Measurements from ENCODE around the gene SLCO3A1.

DNA sequence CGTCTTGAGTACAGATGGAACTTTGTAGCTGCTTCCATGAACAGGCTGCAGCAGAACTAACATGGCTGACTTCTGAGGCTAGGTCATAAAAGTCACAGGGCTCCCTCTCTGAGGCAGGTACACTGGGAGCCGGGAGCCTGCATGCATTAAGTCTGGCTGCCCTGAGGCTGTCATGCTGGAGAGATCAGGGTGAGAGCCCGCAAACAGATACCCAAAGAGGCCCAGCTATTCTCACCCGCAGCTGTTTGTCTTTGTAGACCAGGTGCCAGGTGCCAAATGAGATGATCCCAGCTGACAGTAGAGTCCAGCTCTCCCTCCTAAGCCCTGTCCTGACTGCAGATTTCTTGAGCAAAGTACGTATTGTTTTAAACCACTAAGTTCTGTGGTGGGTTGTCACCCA lies 8.6 kb upstream of the SLCO3A1 start:
- TF ChIP-seq, protein P1, sequence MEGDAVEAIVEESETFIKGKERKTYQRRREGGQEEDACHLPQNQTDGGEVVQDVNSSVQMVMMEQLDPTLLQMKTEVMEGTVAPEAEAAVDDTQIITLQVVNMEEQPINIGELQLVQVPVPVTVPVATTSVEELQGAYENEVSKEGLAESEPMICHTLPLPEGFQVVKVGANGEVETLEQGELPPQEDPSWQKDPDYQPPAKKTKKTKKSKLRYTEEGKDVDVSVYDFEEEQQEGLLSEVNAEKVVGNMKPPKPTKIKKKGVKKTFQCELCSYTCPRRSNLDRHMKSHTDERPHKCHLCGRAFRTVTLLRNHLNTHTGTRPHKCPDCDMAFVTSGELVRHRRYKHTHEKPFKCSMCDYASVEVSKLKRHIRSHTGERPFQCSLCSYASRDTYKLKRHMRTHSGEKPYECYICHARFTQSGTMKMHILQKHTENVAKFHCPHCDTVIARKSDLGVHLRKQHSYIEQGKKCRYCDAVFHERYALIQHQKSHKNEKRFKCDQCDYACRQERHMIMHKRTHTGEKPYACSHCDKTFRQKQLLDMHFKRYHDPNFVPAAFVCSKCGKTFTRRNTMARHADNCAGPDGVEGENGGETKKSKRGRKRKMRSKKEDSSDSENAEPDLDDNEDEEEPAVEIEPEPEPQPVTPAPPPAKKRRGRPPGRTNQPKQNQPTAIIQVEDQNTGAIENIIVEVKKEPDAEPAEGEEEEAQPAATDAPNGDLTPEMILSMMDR (IDR thresholded peaks at IDR 0.05): no peak
- TF ChIP-seq POLR2A (IDR thresholded peaks at IDR 0.05): no peak
